H9 (cell line): ENCODE data around the gene C10orf95. TPM values are rescaled to one million over a fixed set of nuclear protein-coding genes. Genes with fewer than 3 reads are reported as not detected.
A peak's percentile ranks its signal among the peaks of the same experiment; 100 is the strongest.

ENCODE experiments used
- DNase-seq: peaks from one replicate; pipeline ENCODE4 v3.0.0-alpha.2; 2017
- H2AFZ ChIP-seq: one replicate; pipeline ENCODE4 v1.6.1; 2013; ENCODE audit warnings: mild to moderate bottlenecking, low read length, control low read depth, moderate library complexity
- H2AK5ac ChIP-seq: 2 replicates; pipeline ENCODE4 v1.6.1; 2013; ENCODE audit warnings: low read length, control low read depth, mixed read lengths; ENCODE audit not compliant: insufficient read length
- H2BK120ac ChIP-seq: one replicate; pipeline ENCODE4 v1.6.1; 2013; ENCODE audit warnings: low read depth, mild to moderate bottlenecking, low read length, control low read depth, inconsistent platforms; ENCODE audit not compliant: poor library complexity, severe bottlenecking
- H2BK12ac ChIP-seq: 2 replicates; pipeline ENCODE4 v1.6.1; 2013; ENCODE audit warnings: low read length, control low read depth, mixed read lengths, low read depth; ENCODE audit not compliant: insufficient read length
- H2BK15ac ChIP-seq: 2 replicates; pipeline ENCODE4 v1.6.1; 2013; ENCODE audit warnings: low read depth, low read length, control low read depth
- H2BK20ac ChIP-seq: one replicate; pipeline ENCODE4 v1.6.1; 2013; ENCODE audit warnings: low read depth, mild to moderate bottlenecking, low read length, control low read depth, inconsistent platforms; ENCODE audit not compliant: poor library complexity, severe bottlenecking
- H2BK5ac ChIP-seq: 2 replicates; pipeline ENCODE4 v1.6.1; 2013; ENCODE audit warnings: low read length, control low read depth, mixed read lengths; ENCODE audit not compliant: insufficient read length
- H3K14ac ChIP-seq: 2 replicates; pipeline ENCODE4 v1.6.1; 2013; ENCODE audit warnings: low read length, control low read depth; ENCODE audit not compliant: insufficient read depth
- H3K18ac ChIP-seq: 2 replicates; pipeline ENCODE4 v1.6.1; 2013; ENCODE audit warnings: low read depth, mild to moderate bottlenecking, mixed read lengths, low read length, control low read depth; ENCODE audit not compliant: insufficient read length
- H3K23ac ChIP-seq: 2 replicates; pipeline ENCODE4 v1.6.1; 2013; ENCODE audit warnings: low read length, control low read depth, mixed read lengths, low read depth; ENCODE audit not compliant: insufficient read length
- H3K23me2 ChIP-seq: 2 replicates; pipeline ENCODE4 v1.6.1; 2013; ENCODE audit warnings: low read depth, mild to moderate bottlenecking, mixed read lengths, low read length, control low read depth; ENCODE audit not compliant: insufficient read length, poor library complexity, severe bottlenecking
- H3K27ac ChIP-seq: 2 replicates; pipeline ENCODE4 v1.5.1; 2013; ENCODE audit warnings: low read length, control low read depth, mixed read lengths, low read depth; ENCODE audit not compliant: insufficient read length
- H3K27me3 ChIP-seq: 2 replicates; pipeline ENCODE4 v1.6.1; 2013; ENCODE audit warnings: low read length, control low read depth, inconsistent platforms; ENCODE audit not compliant: insufficient read depth
- H3K4ac ChIP-seq: 2 replicates; pipeline ENCODE4 v1.6.1; 2013; ENCODE audit warnings: low read depth, mild to moderate bottlenecking, control low read depth, inconsistent platforms, low read length, moderate library complexity
- H3K4me1 ChIP-seq: 2 replicates; pipeline ENCODE4 v1.6.1; 2013; ENCODE audit warnings: low read length, control low read depth, inconsistent platforms; ENCODE audit not compliant: insufficient read depth
- H3K4me2 ChIP-seq: 2 replicates; pipeline ENCODE4 v1.6.1; 2013; ENCODE audit warnings: low read length, control low read depth, mixed read lengths; ENCODE audit not compliant: insufficient read length, insufficient read depth
- H3K56ac ChIP-seq: 2 replicates; pipeline ENCODE4 v1.6.1; 2013; ENCODE audit warnings: low read depth, mild to moderate bottlenecking, mixed read lengths, low read length, control low read depth; ENCODE audit not compliant: insufficient read length
- H3K79me1 ChIP-seq: 2 replicates; pipeline ENCODE4 v1.6.1; 2013; ENCODE audit warnings: low read depth, mild to moderate bottlenecking, moderate library complexity, low read length, control low read depth, inconsistent platforms; ENCODE audit not compliant: insufficient read depth, poor library complexity, severe bottlenecking
- H3K79me2 ChIP-seq: 2 replicates; pipeline ENCODE4 v1.6.1; 2013; ENCODE audit warnings: low read length, control low read depth, inconsistent platforms; ENCODE audit not compliant: insufficient read depth
- H3K9ac ChIP-seq: 2 replicates; pipeline ENCODE4 v1.6.1; 2013; ENCODE audit warnings: low read length, control low read depth, mixed read lengths; ENCODE audit not compliant: insufficient read length; ENCODE audit errors: extremely low read depth
- H3K9me3 ChIP-seq: one replicate; pipeline ENCODE4 v1.6.1; 2013; ENCODE audit warnings: low read depth, low read length, inconsistent platforms; ENCODE audit not compliant: control insufficient read depth
- H3T11ph ChIP-seq: one replicate; pipeline ENCODE4 v1.6.1; 2013; ENCODE audit warnings: mild to moderate bottlenecking, low read length, control low read depth, inconsistent platforms
- H4K20me1 ChIP-seq: one replicate; pipeline ENCODE4 v1.6.1; 2013; ENCODE audit not compliant: control insufficient read depth, insufficient read length, insufficient read depth
- H4K5ac ChIP-seq: 2 replicates; pipeline ENCODE4 v1.6.1; 2013; ENCODE audit warnings: low read depth, mild to moderate bottlenecking, mixed read lengths, low read length, control low read depth; ENCODE audit not compliant: insufficient read length
- H4K8ac ChIP-seq: replicated peaks from 2 replicates; pipeline ENCODE4 v1.6.1; 2013; ENCODE audit warnings: low read length, control low read depth, mixed read lengths, low read depth; ENCODE audit not compliant: insufficient read length
- H4K91ac ChIP-seq: 2 replicates; pipeline ENCODE4 v1.6.1; 2013; ENCODE audit warnings: low read depth, mild to moderate bottlenecking, moderate library complexity, mixed read lengths, low read length, control low read depth; ENCODE audit not compliant: insufficient read length
- H3K27ac Mint-ChIP-seq, 3 experiments: 2 replicates in 2 of 3; 3 replicates in 1 of 3; pipeline ENCODE4 v1.8.0; 2020 to 2021; ENCODE audit warnings: mixed read lengths in 3 of 3, mild to moderate bottlenecking in 1 of 3, moderate library complexity in 1 of 3
- H3K27me3 Mint-ChIP-seq: 2 replicates; pipeline ENCODE4 v1.8.0; 2021; ENCODE audit warnings: low read depth, mild to moderate bottlenecking, moderate library complexity, mixed read lengths
- H3K36me3 Mint-ChIP-seq, 3 experiments: 2 replicates in 2 of 3; 3 replicates in 1 of 3; pipeline ENCODE4 v1.8.0; 2020 to 2021; ENCODE audit warnings: low read depth in 3 of 3, mixed read lengths in 3 of 3; ENCODE audit not compliant: insufficient read depth in 1 of 3
- H3K4me1 Mint-ChIP-seq, 2 experiments: 2 replicates each; pipeline ENCODE4 v1.8.0; 2020; ENCODE audit warnings: mixed read lengths in 2 of 2
- H3K4me3 Mint-ChIP-seq, 2 experiments: 2 replicates in 1 of 2; 3 replicates in 1 of 2; pipeline ENCODE4 v1.8.0; 2020 to 2021; ENCODE audit warnings: mild to moderate bottlenecking in 2 of 2, mixed read lengths in 2 of 2, moderate library complexity in 1 of 2
- H3K9me3 Mint-ChIP-seq, 2 experiments: 2 replicates in 1 of 2; 3 replicates in 1 of 2; pipeline ENCODE4 v1.8.0; 2020; ENCODE audit warnings: mild to moderate bottlenecking in 2 of 2, mixed read lengths in 2 of 2, moderate library complexity in 1 of 2
- WGBS: extraction: QIAGEN DNeasy Blood & Tissue Kit; methylation state at CpG from one replicate; pipeline ENCODE4 v1.1.7; 2013; ENCODE audit warnings: missing lambda C conversion rate, low lambda C conversion rate, mixed read lengths; ENCODE audit not compliant: insufficient read length; ENCODE audit errors: extremely low coverage; 5-methylcytosine and 5-hydroxymethylcytosine counted together
- total RNA-seq: library from RNA; stranded (reverse); gene quantifications from 2 replicates; pipeline ENCODE4 v1.2.1, GENCODE V29; 2021
- TF ChIP-seq, protein P1 (sequence below): fragments of 200-600 bp; sonication (generic); conservative IDR thresholded peaks from 3 replicates; pipeline ENCODE4 v1.8.0; 2021; ENCODE audit warnings: antibody characterized with exemption, mild to moderate bottlenecking

The C10orf95 gene
- total RNA-seq, 1 experiment from 2014 or later = not detected

DNA sequence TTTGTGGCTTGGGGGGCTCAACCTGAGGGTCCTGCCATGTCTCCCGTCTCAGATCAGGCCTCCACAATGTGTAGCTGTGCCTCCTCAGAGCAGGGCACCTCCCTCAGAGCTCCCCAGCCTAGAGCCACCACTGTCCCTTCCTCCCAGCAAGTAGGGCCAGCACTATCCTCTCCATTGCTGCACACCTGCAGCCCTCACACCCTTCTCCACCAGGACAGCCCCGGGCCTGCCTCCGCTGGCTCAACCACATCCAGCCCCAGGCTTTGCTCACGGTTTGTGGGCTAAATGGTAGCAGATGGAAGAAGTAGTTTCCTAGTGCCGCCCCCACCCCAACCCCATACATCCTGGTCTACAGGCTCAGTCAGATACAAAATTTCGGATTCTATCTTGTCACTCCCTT lies 45.7 kb downstream of the C10orf95 start:
- H2BK20ac ChIP-seq = no peak overlapping the region

More for the DNA sequence above, 45.7 kb downstream of the C10orf95 start:
- Histone ChIP-seq H3K4ac (no peak overlapping the region), H2BK12ac (no peak overlapping the region), H3K4me2 (no peak overlapping the region), H4K8ac (no peak overlapping the region), H3K14ac (no peak overlapping the region), H4K20me1 (peaks cover 2% of the 10 kb centered on the region), H3K79me1 (no peaks in the 10 kb centered on the region), H2BK5ac (no peak overlapping the region), H3K9ac (no peak overlapping the region), H3K9me3 (no peaks in the 10 kb centered on the region), H4K5ac (no peak overlapping the region), H2BK120ac (no peak overlapping the region), H2AK5ac (no peak overlapping the region), H3K27me3 (peaks cover 23% of the 10 kb centered on the region; the same call in 1 of the 2 replicates), H2BK15ac (no peak overlapping the region), H3K56ac (no peak overlapping the region), H3K4me1 (no peaks in the 10 kb centered on the region), H3K27ac (no peak overlapping the region), H3T11ph (no peak overlapping the region), H3K18ac (no peak overlapping the region), H3K23ac (no peak overlapping the region), H3K23me2 (peaks cover 3% of the 10 kb centered on the region), H3K79me2 (no peaks in the 10 kb centered on the region), H4K91ac (no peak overlapping the region), H2AFZ (no peak overlapping the region)
- no CpG with 5 or more reads among the region's 6 CpGs for WGBS
- H3K27ac Mint-ChIP-seq = 0 out of 7 replicates have a peak overlapping the region, but pooled peaks of 1 of the 3 experiments have one; percentile 27
- DNase-seq = no peak
- no peak overlapping the region for H3K4me3 Mint-ChIP-seq
- TF ChIP-seq, protein P1, sequence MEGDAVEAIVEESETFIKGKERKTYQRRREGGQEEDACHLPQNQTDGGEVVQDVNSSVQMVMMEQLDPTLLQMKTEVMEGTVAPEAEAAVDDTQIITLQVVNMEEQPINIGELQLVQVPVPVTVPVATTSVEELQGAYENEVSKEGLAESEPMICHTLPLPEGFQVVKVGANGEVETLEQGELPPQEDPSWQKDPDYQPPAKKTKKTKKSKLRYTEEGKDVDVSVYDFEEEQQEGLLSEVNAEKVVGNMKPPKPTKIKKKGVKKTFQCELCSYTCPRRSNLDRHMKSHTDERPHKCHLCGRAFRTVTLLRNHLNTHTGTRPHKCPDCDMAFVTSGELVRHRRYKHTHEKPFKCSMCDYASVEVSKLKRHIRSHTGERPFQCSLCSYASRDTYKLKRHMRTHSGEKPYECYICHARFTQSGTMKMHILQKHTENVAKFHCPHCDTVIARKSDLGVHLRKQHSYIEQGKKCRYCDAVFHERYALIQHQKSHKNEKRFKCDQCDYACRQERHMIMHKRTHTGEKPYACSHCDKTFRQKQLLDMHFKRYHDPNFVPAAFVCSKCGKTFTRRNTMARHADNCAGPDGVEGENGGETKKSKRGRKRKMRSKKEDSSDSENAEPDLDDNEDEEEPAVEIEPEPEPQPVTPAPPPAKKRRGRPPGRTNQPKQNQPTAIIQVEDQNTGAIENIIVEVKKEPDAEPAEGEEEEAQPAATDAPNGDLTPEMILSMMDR = no peak
- peaks cover 0 to 4% of the 10 kb centered on the region in 2 experiments; a peak in 1 of 5 replicates for H3K9me3 Mint-ChIP-seq
- H3K27me3 Mint-ChIP-seq = peaks cover 58% of the 10 kb centered on the region
- H3K36me3 Mint-ChIP-seq = peaks cover 3 to 12% (median 4%) of the 10 kb centered on the region in 3 experiments; a peak in 5 of 7 replicates
- H3K4me1 Mint-ChIP-seq = peaks cover 12 to 14% of the 10 kb centered on the region in 2 experiments
